Mesendoderm (in vitro differentiated cells): ENCODE measurements around the gene C5orf52.
A peak's percentile ranks its signal among the peaks of the same experiment; 100 is the strongest.

Experiments used
- DNase-seq: peaks from one replicate; pipeline ENCODE4 v3.0.0; 2013
- H2AK5ac ChIP-seq: 2 replicates; pipeline ENCODE4 v1.6.1; 2013; ENCODE audit warnings: low read length, inconsistent platforms
- H2BK120ac ChIP-seq: 2 replicates; pipeline ENCODE4 v1.6.1; 2013; ENCODE audit warnings: low read depth, mild to moderate bottlenecking, low read length, moderate library complexity, mixed read lengths
- H2BK15ac ChIP-seq: replicated peaks from 2 replicates; pipeline ENCODE4 v1.6.1; 2013; ENCODE audit warnings: low read depth, mild to moderate bottlenecking, moderate library complexity
- H2BK5ac ChIP-seq: 2 replicates; pipeline ENCODE4 v1.6.1; 2013; ENCODE audit warnings: low read length, inconsistent platforms
- H3K18ac ChIP-seq: 2 replicates; pipeline ENCODE4 v1.6.1; 2013; ENCODE audit warnings: mild to moderate bottlenecking, low read length, mixed read lengths
- H3K23ac ChIP-seq: one replicate; pipeline ENCODE4 v1.6.1; 2013; ENCODE audit warnings: low read length
- H3K27ac ChIP-seq: 2 replicates; pipeline ENCODE4 v1.5.1; 2013; ENCODE audit warnings: low read depth, mild to moderate bottlenecking, inconsistent platforms, low read length, moderate library complexity
- H3K27me3 ChIP-seq: 2 replicates; pipeline ENCODE4 v1.6.1; 2013; ENCODE audit warnings: low read length, control low read depth, mild to moderate bottlenecking, inconsistent platforms; ENCODE audit not compliant: insufficient read depth, poor library complexity
- H3K36me3 ChIP-seq: 2 replicates; pipeline ENCODE4 v1.6.1; 2013; ENCODE audit warnings: low read length, inconsistent platforms; ENCODE audit not compliant: control insufficient read depth, insufficient read depth
- H3K4ac ChIP-seq: one replicate; pipeline ENCODE4 v1.6.1; 2013; ENCODE audit warnings: low read depth, mild to moderate bottlenecking, low read length, moderate library complexity
- H3K4me1 ChIP-seq: 2 replicates; pipeline ENCODE4 v1.6.1; 2013; ENCODE audit warnings: low read depth, low read length, inconsistent platforms; ENCODE audit not compliant: control insufficient read depth
- H3K4me2 ChIP-seq: 2 replicates; pipeline ENCODE4 v1.6.1; 2013; ENCODE audit warnings: low read length
- H3K4me3 ChIP-seq: 2 replicates; pipeline ENCODE4 v1.5.1; 2013; ENCODE audit warnings: mild to moderate bottlenecking, low read length
- H3K56ac ChIP-seq: one replicate; pipeline ENCODE4 v1.6.1; 2013; ENCODE audit warnings: low read length
- H3K79me1 ChIP-seq: 2 replicates; pipeline ENCODE4 v1.6.1; 2013; ENCODE audit warnings: low read length, inconsistent platforms
- H3K79me2 ChIP-seq: 2 replicates; pipeline ENCODE4 v1.6.1; 2013; ENCODE audit warnings: mild to moderate bottlenecking, low read length; ENCODE audit not compliant: control insufficient read depth, insufficient read depth
- H3K9ac ChIP-seq: 2 replicates; pipeline ENCODE4 v1.6.1; 2013; ENCODE audit warnings: low read length, inconsistent platforms
- H4K5ac ChIP-seq: one replicate; pipeline ENCODE4 v1.6.1; 2013; ENCODE audit warnings: low read length
- H4K8ac ChIP-seq: one replicate; pipeline ENCODE4 v1.6.1; 2013; ENCODE audit warnings: low read depth, mild to moderate bottlenecking, control low read depth, low read length, moderate library complexity
- WGBS: extraction: QIAGEN DNeasy Blood & Tissue Kit; methylation state at CpG from one replicate; pipeline ENCODE4 v1.1.7; 2013; ENCODE audit warnings: low lambda C conversion rate, missing lambda C conversion rate; ENCODE audit not compliant: insufficient coverage; ENCODE audit errors: extremely low coverage; 5-methylcytosine and 5-hydroxymethylcytosine counted together

C5orf52 gene

GRCh38 chr5:157703736-157704135 is 32.4 kb downstream of the C5orf52 start:
- Histone ChIP-seq H3K36me3 (no peaks in the 10 kb centered on the region), H2BK5ac (no peak overlapping the region), H3K27ac (no peak overlapping the region), H3K56ac (no peak overlapping the region), H3K79me2 (no peaks in the 10 kb centered on the region), H2BK120ac (no peak overlapping the region), H3K9ac (no peak overlapping the region), H2BK15ac (no peak overlapping the region), H2AK5ac (peak overlapping the region; percentile 62), H3K79me1 (no peaks in the 10 kb centered on the region), H3K4me1 (peaks cover 4% of the 10 kb centered on the region), H3K23ac (no peak overlapping the region), H3K4me3 (no peak overlapping the region), H4K8ac (no peak overlapping the region), H3K27me3 (no peaks in the 10 kb centered on the region), H3K18ac (no peak overlapping the region), H3K4ac (no peak overlapping the region), H4K5ac (no peak overlapping the region), H3K4me2 (no peak overlapping the region)
- WGBS = no CpG with 5 or more reads among the region's 3 CpGs
- no peak for DNase-seq

- Histone ChIP-seq H3K79me1 (no peaks in the 10 kb centered on the region), H4K5ac (no peak overlapping the region), H3K4ac (no peak overlapping the region), H3K56ac (no peak overlapping the region), H3K9ac (no peak overlapping the region), H3K4me1 (peaks cover 4% of the 10 kb centered on the region), H2BK15ac (no peak overlapping the region), H3K36me3 (no peaks in the 10 kb centered on the region), H2AK5ac (no peak overlapping the region), H3K4me2 (no peak overlapping the region), H4K8ac (no peak overlapping the region), H3K79me2 (no peaks in the 10 kb centered on the region), H3K27ac (no peak overlapping the region), H2BK120ac (no peak overlapping the region), H2BK5ac (no peak overlapping the region), H3K27me3 (no peaks in the 10 kb centered on the region), H3K4me3 (no peak overlapping the region), H3K23ac (no peak overlapping the region), H3K18ac (no peak overlapping the region)
- no CpG with 5 or more reads among the region's 1 CpG for WGBS
- no peak for DNase-seq
These were observed 37.5 kb downstream of the C5orf52 start for GRCh38 chr5:157708866-157709265.

GRCh38 chr5:157709346-157709745 is 38.0 kb downstream of the C5orf52 start:
- Histone ChIP-seq H2BK15ac (no peak overlapping the region), H3K4ac (no peak overlapping the region), H3K56ac (no peak overlapping the region), H2BK5ac (no peak overlapping the region), H4K5ac (no peak overlapping the region), H3K4me3 (no peak overlapping the region), H3K23ac (no peak overlapping the region), H3K4me1 (peaks cover 4% of the 10 kb centered on the region), H4K8ac (no peak overlapping the region), H3K9ac (no peak overlapping the region), H3K36me3 (no peaks in the 10 kb centered on the region), H3K18ac (no peak overlapping the region), H3K27me3 (no peaks in the 10 kb centered on the region), H3K79me2 (no peaks in the 10 kb centered on the region), H2AK5ac (no peak overlapping the region), H2BK120ac (no peak overlapping the region), H3K79me1 (no peaks in the 10 kb centered on the region), H3K27ac (no peak overlapping the region), H3K4me2 (no peak overlapping the region)
- DNase-seq = no peak

GRCh38 chr5:157710431-157710830 is 39.1 kb downstream of the C5orf52 start:
- Histone ChIP-seq H4K8ac (no peak overlapping the region), H3K4ac (no peak overlapping the region), H3K4me1 (no peaks in the 10 kb centered on the region), H3K27ac (no peak overlapping the region), H3K9ac (no peak overlapping the region), H3K4me3 (no peak overlapping the region), H3K23ac (no peak overlapping the region), H3K79me1 (no peaks in the 10 kb centered on the region), H3K56ac (no peak overlapping the region), H2BK120ac (no peak overlapping the region), H3K4me2 (no peak overlapping the region), H3K36me3 (no peaks in the 10 kb centered on the region), H3K18ac (no peak overlapping the region), H2AK5ac (no peak overlapping the region), H3K79me2 (no peaks in the 10 kb centered on the region), H2BK5ac (no peak overlapping the region), H3K27me3 (no peaks in the 10 kb centered on the region), H2BK15ac (no peak overlapping the region), H4K5ac (no peak overlapping the region)
- no peak for DNase-seq
- no CpG with 5 or more reads among the region's 3 CpGs for WGBS

- H3K23ac ChIP-seq = no peak overlapping the region
- no peak overlapping the region for H3K56ac ChIP-seq
- H2BK120ac ChIP-seq = no peak overlapping the region
- no peak overlapping the region for H4K8ac ChIP-seq
- no peak overlapping the region for H3K4ac ChIP-seq
- no peaks in the 10 kb centered on the region for H3K36me3 ChIP-seq
- H3K79me2 ChIP-seq = no peaks in the 10 kb centered on the region
- no peak overlapping the region for H2BK5ac ChIP-seq
- H3K27me3 ChIP-seq = no peaks in the 10 kb centered on the region
- H3K18ac ChIP-seq = no peak overlapping the region
- no peaks in the 10 kb centered on the region for H3K4me1 ChIP-seq
- no CpG with 5 or more reads among the region's 2 CpGs for WGBS
- H3K9ac ChIP-seq = no peak overlapping the region
- no peak for DNase-seq
- H2BK15ac ChIP-seq = no peak overlapping the region
- H4K5ac ChIP-seq = no peak overlapping the region
- no peak overlapping the region for H2AK5ac ChIP-seq
- H3K79me1 ChIP-seq = no peaks in the 10 kb centered on the region
- no peak overlapping the region for H3K27ac ChIP-seq
- H3K4me3 ChIP-seq = no peak overlapping the region
- no peak overlapping the region for H3K4me2 ChIP-seq
These were observed 39.5 kb downstream of the C5orf52 start for GRCh38 chr5:157710882-157711281.

- no CpG with 5 or more reads among the region's 4 CpGs for WGBS
- Histone ChIP-seq H2BK15ac (no peak overlapping the region), H4K5ac (no peak overlapping the region), H3K9ac (no peak overlapping the region), H3K4ac (no peak overlapping the region), H2AK5ac (no peak overlapping the region), H4K8ac (no peak overlapping the region), H3K23ac (no peak overlapping the region), H3K4me2 (no peak overlapping the region), H2BK5ac (no peak overlapping the region), H3K4me3 (no peak overlapping the region), H3K4me1 (no peaks in the 10 kb centered on the region), H3K18ac (no peak overlapping the region), H2BK120ac (no peak overlapping the region), H3K56ac (no peak overlapping the region), H3K36me3 (no peaks in the 10 kb centered on the region), H3K79me2 (no peaks in the 10 kb centered on the region), H3K27me3 (no peaks in the 10 kb centered on the region), H3K27ac (no peak overlapping the region), H3K79me1 (no peaks in the 10 kb centered on the region)
- no peak for DNase-seq
These were observed 42.7 kb downstream of the C5orf52 start for GRCh38 chr5:157713830-157714595.
